Fibroblast of lung (primary cell): ENCODE measurements around the gene CLDN19. TPM values are rescaled to one million over a fixed set of nuclear protein-coding genes. Genes with fewer than 3 reads are reported as not detected.

Experiments used
- DNase-seq, 2 donors: peaks; one replicate each; pipeline versions ENCODE4 v3.0.0 to v3.0.0-alpha.2; 2010; ENCODE audit warnings: low read depth in 2 of 2
- H2AFZ ChIP-seq: 2 replicates; pipeline ENCODE4 v1.5.1; 2012; ENCODE audit warnings: low read length, control low read depth, inconsistent platforms
- H3K27ac ChIP-seq: 2 replicates; pipeline ENCODE4 v1.5.1; 2011; ENCODE audit warnings: low read length, control low read depth; ENCODE audit not compliant: insufficient read depth
- H3K27me3 ChIP-seq: 2 replicates; pipeline ENCODE4 v1.5.1; 2011; ENCODE audit warnings: mild to moderate bottlenecking, low read length; ENCODE audit not compliant: control insufficient read depth, insufficient read depth
- H3K36me3 ChIP-seq: 2 replicates; pipeline ENCODE4 v1.5.1; 2011; ENCODE audit warnings: low read length; ENCODE audit not compliant: control insufficient read depth, insufficient read depth
- H3K4me1 ChIP-seq: 2 replicates; pipeline ENCODE4 v1.5.1; 2011; ENCODE audit warnings: low read length; ENCODE audit not compliant: control insufficient read depth, insufficient read depth; ENCODE audit errors: extremely low read depth
- H3K4me2 ChIP-seq: 2 replicates; pipeline ENCODE4 v1.5.1; 2011; ENCODE audit warnings: low read length, control low read depth; ENCODE audit not compliant: insufficient read depth; ENCODE audit errors: extremely low read depth
- H3K4me3 ChIP-seq, 4 experiments: fragments of 200-600 bp in 1 of 4; sonication (generic) in 1 of 4; replicated peaks in 1 of 4; 2 replicates each; pipeline ENCODE4 v1.5.1; 2011 to 2016; ENCODE audit warnings: low read length in 4 of 4, low read depth in 3 of 4, mild to moderate bottlenecking in 3 of 4, control low read depth in 2 of 4, inconsistent platforms in 1 of 4, mixed read lengths in 1 of 4; ENCODE audit not compliant: insufficient read depth in 1 of 4; ENCODE audit errors: control extremely low read depth in 1 of 4
- H3K79me2 ChIP-seq: 2 replicates; pipeline ENCODE4 v1.5.1; 2012; ENCODE audit warnings: mild to moderate bottlenecking, low read length, inconsistent platforms; ENCODE audit not compliant: control insufficient read depth, insufficient read depth
- H3K9ac ChIP-seq: 2 replicates; pipeline ENCODE4 v1.5.1; 2011; ENCODE audit warnings: mild to moderate bottlenecking, low read length, control low read depth; ENCODE audit not compliant: insufficient read depth
- H3K9me3 ChIP-seq: 2 replicates; pipeline ENCODE4 v1.5.1; 2012; ENCODE audit warnings: low read depth, low read length; ENCODE audit not compliant: control insufficient read depth, insufficient read depth
- H4K20me1 ChIP-seq: 2 replicates; pipeline ENCODE4 v1.5.1; 2011; ENCODE audit warnings: low read length; ENCODE audit not compliant: control insufficient read depth, insufficient read depth; ENCODE audit errors: extremely low read depth
- CTCF ChIP-seq, 2 donors: IDR thresholded peaks in 1 of 2; conservative IDR thresholded peaks in 1 of 2; 1 replicate in 1 of 2; 2 replicates in 1 of 2; pipeline ENCODE4 v1.5.1; 2011 to 2012; ENCODE audit warnings: low read length in 2 of 2, control low read depth in 1 of 2, inconsistent platforms in 1 of 2, low read depth in 1 of 2, mild to moderate bottlenecking in 1 of 2
- EZH2 ChIP-seq: IDR thresholded peaks from 2 replicates; pipeline ENCODE4 v1.5.1; 2012; ENCODE audit warnings: low read length, control low read depth, mild to moderate bottlenecking; ENCODE audit errors: missing control alignments
- polyA plus RNA-seq, 2 donors: library from polyadenylated mRNA; depleted of rRNA in 1 of 2; stranded (reverse) in 1 of 2; unstranded in 1 of 2; fragments of >200 nt; gene quantifications; 2 replicates each; pipeline ENCODE4 v1.2.1, GENCODE V29; 2011 to 2012; ENCODE audit warnings: missing spikeins in 1 of 2
- total RNA-seq: library from RNA; depleted of rRNA; stranded (reverse); fragments of >200 nt; gene quantifications from 2 replicates; pipeline ENCODE4 v1.2.1, GENCODE V29; 2014

CLDN19 gene
- total and polyA plus RNA-seq, 2 donors (not counting 1 experiment from before 2014, with no cell fraction given), result not detected

GRCh38 chr1:42735056-42735455 is 5.0 kb downstream of the CLDN19 start:
- Histone ChIP-seq H3K27me3 (no peaks in the 10 kb centered on the region), H3K4me1 (no peaks in the 10 kb centered on the region), H3K79me2 (no peaks in the 10 kb centered on the region), H4K20me1 (no peaks in the 10 kb centered on the region), H3K4me2 (no peak overlapping the region), H2AFZ (no peak overlapping the region), H3K27ac (no peak overlapping the region), H3K9me3 (no peaks in the 10 kb centered on the region), H3K9ac (no peak overlapping the region), H3K4me3 (no peak overlapping the region), H3K36me3 (no peaks in the 10 kb centered on the region)
- TF ChIP-seq CTCF (conservative IDR thresholded peaks at IDR 0.05 in 1 of 2, IDR thresholded peaks at IDR 0.05 in 1 of 2; ENCODE audit: low read depth in 1 of 2, low read length in 2 of 2) (no peak), EZH2 (no peak)
- no peak for DNase-seq

GRCh38 chr1:42734201-42735035 is 5.6 kb downstream of the CLDN19 start:
- H3K4me1 ChIP-seq, result no peaks in the 10 kb centered on the region
- H3K27me3 ChIP-seq, result no peaks in the 10 kb centered on the region
- no peak overlapping the region for H3K4me2 ChIP-seq
- H4K20me1 ChIP-seq, result no peaks in the 10 kb centered on the region
- H3K4me3 ChIP-seq, result no peak overlapping the region
- H3K79me2 ChIP-seq, result no peaks in the 10 kb centered on the region
- H3K36me3 ChIP-seq, result no peaks in the 10 kb centered on the region
- H2AFZ ChIP-seq, result no peak overlapping the region
- TF ChIP-seq EZH2 (no peak), CTCF (conservative IDR thresholded peaks at IDR 0.05 in 1 of 2, IDR thresholded peaks at IDR 0.05 in 1 of 2; ENCODE audit: low read depth in 1 of 2, low read length in 2 of 2) (no peak)
- H3K9ac ChIP-seq, result no peak overlapping the region
- H3K27ac ChIP-seq, result no peak overlapping the region
- DNase-seq, result no peak
- no peaks in the 10 kb centered on the region for H3K9me3 ChIP-seq

GRCh38 chr1:42733415-42734200 is 6.4 kb downstream of the CLDN19 start:
- TF ChIP-seq CTCF (conservative IDR thresholded peaks at IDR 0.05 in 1 of 2, IDR thresholded peaks at IDR 0.05 in 1 of 2; ENCODE audit: low read depth in 1 of 2, low read length in 2 of 2) (no peak), EZH2 (no peak)
- Histone ChIP-seq H3K27ac (no peak overlapping the region), H3K4me3 (no peak overlapping the region), H3K79me2 (no peaks in the 10 kb centered on the region), H4K20me1 (no peaks in the 10 kb centered on the region), H3K4me2 (no peak overlapping the region), H2AFZ (no peak overlapping the region), H3K4me1 (no peaks in the 10 kb centered on the region), H3K36me3 (no peaks in the 10 kb centered on the region), H3K9me3 (no peaks in the 10 kb centered on the region), H3K9ac (no peak overlapping the region), H3K27me3 (no peaks in the 10 kb centered on the region)
- DNase-seq, result no peak
